Mesendoderm (in vitro differentiated cells): ENCODE data around the gene LITAF.
"Not testable (repeated sequence)": the region's sequence is repeated elsewhere in the genome, so short reads cannot be mapped to it uniquely, and the experiment has no call there.

Experiments used
- DNase-seq: peaks from one replicate; pipeline ENCODE4 v3.0.0; 2013
- H2AK5ac ChIP-seq: 2 replicates; pipeline ENCODE4 v1.6.1; 2013; ENCODE audit warnings: low read length, inconsistent platforms
- H2BK120ac ChIP-seq: 2 replicates; pipeline ENCODE4 v1.6.1; 2013; ENCODE audit warnings: low read depth, mild to moderate bottlenecking, low read length, moderate library complexity, mixed read lengths
- H2BK15ac ChIP-seq: replicated peaks from 2 replicates; pipeline ENCODE4 v1.6.1; 2013; ENCODE audit warnings: low read depth, mild to moderate bottlenecking, moderate library complexity
- H2BK5ac ChIP-seq: 2 replicates; pipeline ENCODE4 v1.6.1; 2013; ENCODE audit warnings: low read length, inconsistent platforms
- H3K18ac ChIP-seq: 2 replicates; pipeline ENCODE4 v1.6.1; 2013; ENCODE audit warnings: mild to moderate bottlenecking, low read length, mixed read lengths
- H3K23ac ChIP-seq: one replicate; pipeline ENCODE4 v1.6.1; 2013; ENCODE audit warnings: low read length
- H3K27ac ChIP-seq: 2 replicates; pipeline ENCODE4 v1.5.1; 2013; ENCODE audit warnings: low read depth, mild to moderate bottlenecking, inconsistent platforms, low read length, moderate library complexity
- H3K27me3 ChIP-seq: 2 replicates; pipeline ENCODE4 v1.6.1; 2013; ENCODE audit warnings: low read length, control low read depth, mild to moderate bottlenecking, inconsistent platforms; ENCODE audit not compliant: insufficient read depth, poor library complexity
- H3K36me3 ChIP-seq: 2 replicates; pipeline ENCODE4 v1.6.1; 2013; ENCODE audit warnings: low read length, inconsistent platforms; ENCODE audit not compliant: control insufficient read depth, insufficient read depth
- H3K4ac ChIP-seq: one replicate; pipeline ENCODE4 v1.6.1; 2013; ENCODE audit warnings: low read depth, mild to moderate bottlenecking, low read length, moderate library complexity
- H3K4me1 ChIP-seq: 2 replicates; pipeline ENCODE4 v1.6.1; 2013; ENCODE audit warnings: low read depth, low read length, inconsistent platforms; ENCODE audit not compliant: control insufficient read depth
- H3K4me2 ChIP-seq: 2 replicates; pipeline ENCODE4 v1.6.1; 2013; ENCODE audit warnings: low read length
- H3K4me3 ChIP-seq: 2 replicates; pipeline ENCODE4 v1.5.1; 2013; ENCODE audit warnings: mild to moderate bottlenecking, low read length
- H3K56ac ChIP-seq: one replicate; pipeline ENCODE4 v1.6.1; 2013; ENCODE audit warnings: low read length
- H3K79me1 ChIP-seq: 2 replicates; pipeline ENCODE4 v1.6.1; 2013; ENCODE audit warnings: low read length, inconsistent platforms
- H3K79me2 ChIP-seq: 2 replicates; pipeline ENCODE4 v1.6.1; 2013; ENCODE audit warnings: mild to moderate bottlenecking, low read length; ENCODE audit not compliant: control insufficient read depth, insufficient read depth
- H3K9ac ChIP-seq: 2 replicates; pipeline ENCODE4 v1.6.1; 2013; ENCODE audit warnings: low read length, inconsistent platforms
- H4K5ac ChIP-seq: one replicate; pipeline ENCODE4 v1.6.1; 2013; ENCODE audit warnings: low read length
- H4K8ac ChIP-seq: one replicate; pipeline ENCODE4 v1.6.1; 2013; ENCODE audit warnings: low read depth, mild to moderate bottlenecking, control low read depth, low read length, moderate library complexity
- WGBS: extraction: QIAGEN DNeasy Blood & Tissue Kit; methylation state at CpG from one replicate; pipeline ENCODE4 v1.1.7; 2013; ENCODE audit warnings: low lambda C conversion rate, missing lambda C conversion rate; ENCODE audit not compliant: insufficient coverage; ENCODE audit errors: extremely low coverage; 5-methylcytosine and 5-hydroxymethylcytosine counted together

Gene LITAF

GRCh38 chr16:11581678-11582077 is 5.0 kb downstream of the LITAF start:
- no peak overlapping the region for H3K4me3 ChIP-seq
- no peak overlapping the region for H3K23ac ChIP-seq
- H2BK5ac ChIP-seq = no peak overlapping the region

GRCh38 chr16:11580451-11581086 is 6.2 kb downstream of the LITAF start:
- Histone ChIP-seq H3K27ac (no peak overlapping the region), H3K23ac (no peak overlapping the region), H3K56ac (no peak overlapping the region), H3K4ac (no peak overlapping the region), H3K4me3 (no peak overlapping the region), H3K27me3 (no peaks in the 10 kb centered on the region), H4K5ac (no peak overlapping the region), H4K8ac (no peak overlapping the region), H3K9ac (no peak overlapping the region), H3K36me3 (no peaks in the 10 kb centered on the region), H3K79me1 (peaks cover 9% of the 10 kb centered on the region), H2BK5ac (no peak overlapping the region), H2BK120ac (no peak overlapping the region), H3K79me2 (peaks cover 6% of the 10 kb centered on the region), H2AK5ac (no peak overlapping the region), H3K4me1 (peaks cover 3% of the 10 kb centered on the region), H3K4me2 (no peak overlapping the region), H2BK15ac (no peak overlapping the region), H3K18ac (no peak overlapping the region)
- no CpG with 5 or more reads among the region's 12 CpGs for WGBS
- no peak for DNase-seq

More at GRCh38 chr16:11581678-11582077, 5.0 kb downstream of the LITAF start:
- Histone ChIP-seq H3K79me1 (peaks cover 13% of the 10 kb centered on the region), H3K9ac (no peak overlapping the region), H2BK15ac (no peak overlapping the region), H3K4me1 (peaks cover 5% of the 10 kb centered on the region), H3K18ac (no peak overlapping the region), H3K4ac (no peak overlapping the region), H3K27ac (no peak overlapping the region), H3K4me2 (no peak overlapping the region), H3K56ac (no peak overlapping the region), H4K8ac (no peak overlapping the region), H4K5ac (no peak overlapping the region), H2BK120ac (no peak overlapping the region), H3K36me3 (no peaks in the 10 kb centered on the region), H3K79me2 (peaks cover 9% of the 10 kb centered on the region), H3K27me3 (no peaks in the 10 kb centered on the region), H2AK5ac (no peak overlapping the region)
- peak; percentile 70 for DNase-seq
- no CpG with 5 or more reads among the region's 3 CpGs for WGBS

GRCh38 chr16:11577290-11577660 is 9.4 kb downstream of the LITAF start:
- not testable (repeated sequence) for H2BK120ac ChIP-seq, H2BK5ac ChIP-seq, H3K36me3 ChIP-seq, H4K5ac ChIP-seq, H4K8ac ChIP-seq, H3K18ac ChIP-seq, H2AK5ac ChIP-seq, H3K79me1 ChIP-seq, H3K9ac ChIP-seq, H3K27me3 ChIP-seq, H3K27ac ChIP-seq, H2BK15ac ChIP-seq, H3K23ac ChIP-seq, H3K79me2 ChIP-seq, H3K56ac ChIP-seq, H3K4me1 ChIP-seq, H3K4me3 ChIP-seq, H3K4ac ChIP-seq, H3K4me2 ChIP-seq, DNase-seq
- WGBS = no CpG with 5 or more reads among the region's 8 CpGs

GRCh38 chr16:11576427-11577289 is 10.1 kb downstream of the LITAF start:
- Histone ChIP-seq H4K5ac (no peak overlapping the region), H3K79me2 (peaks cover 9% of the 10 kb centered on the region), H3K4me2 (no peak overlapping the region), H2BK5ac (no peak overlapping the region), H3K36me3 (no peaks in the 10 kb centered on the region), H3K4me1 (peaks cover under 1% of the 10 kb centered on the region), H4K8ac (no peak overlapping the region), H3K23ac (no peak overlapping the region), H3K27ac (no peak overlapping the region), H2BK120ac (no peak overlapping the region), H3K4ac (no peak overlapping the region), H3K4me3 (no peak overlapping the region), H3K18ac (no peak overlapping the region), H3K9ac (no peak overlapping the region), H2AK5ac (no peak overlapping the region), H3K27me3 (no peaks in the 10 kb centered on the region), H3K79me1 (peaks cover 10% of the 10 kb centered on the region), H2BK15ac (no peak overlapping the region), H3K56ac (no peak overlapping the region)
- WGBS = no CpG with 5 or more reads among the region's 9 CpGs
- no peak for DNase-seq

DNA sequence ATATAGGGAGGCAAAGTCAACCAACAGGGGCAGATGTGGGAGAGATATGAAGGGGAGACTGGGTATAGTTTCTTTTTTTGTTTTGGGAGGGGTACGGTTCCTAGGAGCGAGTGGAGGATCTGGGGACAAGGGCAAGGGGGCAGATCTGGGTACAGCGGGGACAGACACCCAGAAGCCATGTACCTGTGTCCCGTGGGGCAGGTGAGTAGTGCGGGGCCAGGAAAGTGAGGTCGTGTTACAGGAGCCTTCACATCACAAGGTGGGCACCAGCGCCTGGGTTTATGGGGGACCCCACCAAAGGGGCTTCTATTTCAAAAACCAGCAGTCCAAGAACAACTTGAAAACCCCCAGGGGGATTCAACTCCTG is 11.5 kb downstream of the LITAF start:
- H3K4me1 ChIP-seq = no peaks in the 10 kb centered on the region
- H3K9ac ChIP-seq = no peak overlapping the region
- H4K5ac ChIP-seq = no peak overlapping the region
- H2AK5ac ChIP-seq = no peak overlapping the region
- H3K4me3 ChIP-seq = no peak overlapping the region
- no peak overlapping the region for H3K23ac ChIP-seq
- no CpG with 5 or more reads among the region's 7 CpGs for WGBS
- no peaks in the 10 kb centered on the region for H3K27me3 ChIP-seq
- H3K4ac ChIP-seq = no peak overlapping the region
- no peak overlapping the region for H2BK120ac ChIP-seq
- no peak overlapping the region for H4K8ac ChIP-seq
- no peak for DNase-seq
- no peak overlapping the region for H3K4me2 ChIP-seq
- no peak overlapping the region for H3K56ac ChIP-seq
- H3K79me1 ChIP-seq = peaks cover 9% of the 10 kb centered on the region
- no peak overlapping the region for H2BK5ac ChIP-seq
- no peaks in the 10 kb centered on the region for H3K36me3 ChIP-seq
- H2BK15ac ChIP-seq = no peak overlapping the region
- peaks cover 8% of the 10 kb centered on the region for H3K79me2 ChIP-seq
- no peak overlapping the region for H3K18ac ChIP-seq
- no peak overlapping the region for H3K27ac ChIP-seq
